GM19455 (cell line): ENCODE results near the gene STAT3.

Experiments
- ATAC-seq: cut with Tn5 transposase; IDR thresholded peaks from one replicate; pipeline ENCODE4 v1.9.1; 2021; ENCODE audit not compliant: unreplicated experiment

Gene STAT3

GRCh38 chr17:42354956-42355843 is 33.0 kb downstream of the STAT3 start:
- no peak for ATAC-seq

- ATAC-seq = no peak
Observed at GRCh38 chr17:42348104-42348503, 40.1 kb downstream of the STAT3 start.

GRCh38 chr17:42347606-42348005 is 40.6 kb downstream of the STAT3 start:
- ATAC-seq = no peak

- ATAC-seq = no peak
Observed at GRCh38 chr17:42347198-42347597, 41.0 kb downstream of the STAT3 start.

GRCh38 chr17:42346481-42346880 is 41.8 kb downstream of the STAT3 start:
- ATAC-seq = no peak

GRCh38 chr17:42345396-42346073 is 42.7 kb downstream of the STAT3 start:
- no peak for ATAC-seq

- ATAC-seq = no peak
Observed at GRCh38 chr17:42342242-42343008, 45.8 kb downstream of the STAT3 start.

- no peak for ATAC-seq
Observed at GRCh38 chr17:42341568-42341967, 46.7 kb downstream of the STAT3 start.

GRCh38 chr17:42340691-42341127 is 47.5 kb downstream of the STAT3 start:
- ATAC-seq = no peak

- no peak for ATAC-seq
Observed at GRCh38 chr17:42339221-42339620, 49.0 kb downstream of the STAT3 start.

- ATAC-seq = no peak
Observed at GRCh38 chr17:42338427-42338985, 49.7 kb downstream of the STAT3 start.

GRCh38 chr17:42337442-42337841 is 50.8 kb downstream of the STAT3 start:
- ATAC-seq = no peak

GRCh38 chr17:42334677-42335076 is 53.6 kb downstream of the STAT3 start:
- no peak for ATAC-seq

- ATAC-seq = no peak
Observed at GRCh38 chr17:42333053-42333452, 55.2 kb downstream of the STAT3 start.

GRCh38 chr17:42329025-42329976 is 58.9 kb downstream of the STAT3 start:
- no peak for ATAC-seq

- ATAC-seq = no peak
Observed at GRCh38 chr17:42325026-42325425, 63.2 kb downstream of the STAT3 start.

- ATAC-seq = no peak
Observed at GRCh38 chr17:42323268-42323773, 64.9 kb downstream of the STAT3 start.

GRCh38 chr17:42322382-42323267 is 65.6 kb downstream of the STAT3 start:
- ATAC-seq = peak; percentile 63

GRCh38 chr17:42321555-42321954 is 66.7 kb downstream of the STAT3 start:
- no peak for ATAC-seq
